DMS53 treated with DMSO at 0.1 percent for 48 hours (cell line): Measurements from ENCODE around the gene NECTIN2.

Experiments used
- DNase-seq: peaks from one replicate; lab custom pipeline; 2025; ENCODE audit not compliant: unreplicated experiment; lab: John Stamatoyannopoulos, UW

Gene NECTIN2

GRCh38 chr19:44845612-44846454 is at the start of gene NECTIN2:
Gene NECTIN2, plus strand, starts transcription at chr19:44846297. Its CDS starts 229 bp downstream, at chr19:44846526.
- DNase-seq: peak; percentile 89

- peak; percentile 69 for DNase-seq
Measured at GRCh38 chr19:44796701-44797115, 49.4 kb upstream of the NECTIN2 start.

DNA sequence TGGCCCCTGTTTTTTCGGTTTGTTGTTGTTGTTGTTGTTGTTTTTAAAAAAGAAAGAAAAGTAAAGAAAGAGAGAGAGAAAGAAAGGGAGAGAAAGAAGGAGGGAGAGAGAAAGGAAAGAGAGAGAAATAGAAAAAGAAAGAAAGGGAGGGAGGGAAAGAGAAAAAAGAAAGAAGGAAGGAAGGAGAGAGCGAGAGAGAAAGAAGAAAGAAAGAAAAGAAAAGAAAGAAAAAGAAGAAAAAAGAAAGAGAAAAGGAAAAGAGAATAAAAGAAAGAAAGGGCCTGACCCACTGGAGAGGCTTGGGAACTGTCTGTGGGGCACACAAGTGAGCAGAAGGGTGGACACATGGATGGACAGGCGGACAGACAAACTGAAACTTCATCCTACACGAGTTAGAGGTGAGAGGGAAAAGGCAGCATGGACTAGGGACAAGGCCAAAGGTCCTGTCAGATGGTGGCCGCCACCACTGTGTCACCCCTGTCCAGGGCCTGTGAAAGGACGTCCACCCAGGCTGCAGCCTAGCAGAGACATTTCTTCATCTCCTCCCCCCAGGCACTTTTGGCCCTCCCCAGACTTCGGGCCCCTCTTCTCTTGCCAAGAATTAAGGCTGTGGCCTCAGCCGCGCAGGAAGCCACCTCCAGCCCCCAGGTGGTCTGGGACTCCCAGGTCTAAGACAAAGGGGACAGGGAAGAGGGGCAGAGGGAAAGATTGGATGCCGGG is 46.3 kb upstream of the NECTIN2 start:
- no peak for DNase-seq

GRCh38 chr19:44800461-44800860 is 45.6 kb upstream of the NECTIN2 start:
- DNase-seq: peak; percentile 12

GRCh38 chr19:44803442-44804428 is 42.4 kb upstream of the NECTIN2 start:
- DNase-seq: no peak

GRCh38 chr19:44806291-44806690 is 39.8 kb upstream of the NECTIN2 start:
- DNase-seq: no peak

- DNase-seq: peak; percentile 91
Measured at GRCh38 chr19:44807162-44807561, 38.9 kb upstream of the NECTIN2 start.

GRCh38 chr19:44807652-44808462 is 38.2 kb upstream of the NECTIN2 start:
- peak; percentile 54 for DNase-seq

DNA sequence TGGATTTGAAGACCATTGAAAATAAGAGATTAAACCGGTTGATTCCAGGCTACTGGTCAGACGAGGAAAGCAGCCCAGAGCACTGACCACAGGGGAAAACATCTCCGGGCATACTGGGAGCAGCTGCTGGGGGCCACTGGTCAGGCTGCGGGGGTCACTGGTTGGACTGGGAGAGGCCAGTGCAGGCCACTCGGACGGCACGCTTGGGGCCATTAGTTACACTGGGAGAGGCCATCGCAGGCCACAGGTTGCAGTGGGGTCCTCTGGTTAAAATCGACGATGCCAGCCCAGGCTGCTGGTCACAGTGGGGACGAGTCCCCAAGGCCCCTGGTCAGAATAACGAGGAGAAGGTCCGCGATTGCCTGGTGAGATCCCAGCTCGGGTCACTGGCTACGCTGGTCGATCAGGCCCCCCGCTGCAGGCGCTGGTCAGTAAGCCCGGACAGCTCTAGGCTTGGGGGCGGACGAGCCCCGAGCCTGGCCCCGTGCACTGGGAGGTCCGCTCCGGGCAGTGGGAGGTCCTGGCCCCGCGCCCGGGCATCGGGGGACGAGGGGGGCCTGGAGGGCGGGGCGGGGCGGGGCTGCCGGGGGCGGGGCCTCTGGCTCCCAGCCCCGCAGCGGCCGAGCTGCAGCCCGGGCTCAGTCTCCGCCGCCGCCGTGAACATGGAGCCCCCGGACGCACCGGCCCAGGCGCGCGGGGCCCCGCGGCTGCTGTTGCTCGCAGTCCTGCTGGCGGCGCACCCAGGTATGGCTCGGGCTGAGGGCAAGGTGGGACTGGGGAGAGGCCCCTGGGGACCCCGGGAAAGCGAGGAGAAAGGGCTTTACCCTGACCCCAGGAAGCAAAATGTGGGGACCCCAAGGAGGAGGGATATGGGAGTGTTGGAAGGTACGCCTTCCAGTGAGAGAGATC is 37.4 kb upstream of the NECTIN2 start, which contains the start of gene BCAM:
Gene BCAM, plus strand, starts transcription at position 641 of the 909 bp plus-strand sequence. Its CDS starts 22 bp downstream, at position 663.
- no peak for DNase-seq

DNA sequence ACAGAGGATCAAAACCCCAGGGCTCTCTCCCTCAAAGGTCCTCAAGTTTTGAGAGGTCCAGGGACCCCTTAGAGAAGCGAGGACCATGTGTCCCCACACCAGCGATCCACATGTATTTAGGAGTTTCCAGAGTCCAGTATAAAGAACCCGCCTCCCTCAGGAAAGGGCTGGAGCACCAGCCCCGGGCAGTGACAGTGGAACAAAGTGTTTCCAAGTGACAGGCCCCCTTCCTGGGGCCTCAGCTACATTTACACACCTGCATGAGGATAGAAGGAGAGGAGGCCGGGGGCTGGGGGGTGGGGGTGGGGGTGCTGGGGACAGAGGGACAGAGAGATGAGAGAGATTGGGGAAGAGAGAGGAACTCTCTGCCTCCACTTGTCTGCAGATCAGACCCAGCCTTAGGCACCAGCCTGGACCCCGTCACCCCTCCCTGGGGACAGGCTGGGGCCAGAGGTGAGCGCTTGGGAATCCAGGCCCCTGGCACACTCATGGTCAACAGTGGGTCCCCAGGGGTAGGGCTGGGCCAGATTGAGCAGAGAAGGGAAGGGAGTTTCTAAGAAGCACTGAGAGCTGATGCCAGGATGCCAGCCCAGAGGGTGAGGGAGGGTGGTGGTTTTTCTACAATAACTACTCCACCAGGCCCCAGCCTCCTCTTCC is 36.4 kb upstream of the NECTIN2 start:
- no peak for DNase-seq

GRCh38 chr19:44810234-44811121 is 35.6 kb upstream of the NECTIN2 start:
- DNase-seq: no peak

- DNase-seq: no peak
Measured at GRCh38 chr19:44811122-44811419, 35.0 kb upstream of the NECTIN2 start.

GRCh38 chr19:44812142-44812718 is 33.9 kb upstream of the NECTIN2 start:
- DNase-seq: no peak

GRCh38 chr19:44813070-44813840 is 32.8 kb upstream of the NECTIN2 start:
- no peak for DNase-seq

DNA sequence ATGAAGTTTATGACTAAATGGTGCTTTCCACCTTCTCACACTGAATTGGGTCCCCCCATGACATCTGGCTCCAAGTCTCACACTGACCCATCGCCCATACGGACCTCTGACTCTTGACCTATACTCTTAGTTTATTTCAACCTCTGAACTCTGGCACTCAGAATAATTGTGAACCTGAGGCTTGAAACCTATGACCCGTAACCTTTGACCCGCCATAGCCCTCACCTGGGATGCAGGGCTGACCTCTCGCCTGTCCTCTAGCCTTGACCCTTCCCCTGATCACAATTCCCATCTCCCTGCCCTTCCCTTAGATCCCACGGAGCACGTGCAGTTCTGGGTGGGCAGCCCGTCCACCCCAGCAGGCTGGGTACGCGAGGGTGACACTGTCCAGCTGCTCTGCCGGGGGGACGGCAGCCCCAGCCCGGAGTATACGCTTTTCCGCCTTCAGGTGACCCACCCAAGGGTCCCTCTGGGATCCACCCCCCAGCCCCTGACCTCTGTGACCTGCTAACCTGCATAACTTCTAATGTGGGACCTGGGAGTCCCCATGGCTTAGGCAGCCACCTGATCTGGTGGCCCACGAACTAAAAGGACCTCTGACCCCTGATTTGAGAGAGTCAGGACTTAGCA is 32.1 kb upstream of the NECTIN2 start:
- DNase-seq: no peak

- DNase-seq: no peak
Measured at GRCh38 chr19:44814517-44814916, 31.6 kb upstream of the NECTIN2 start.
